Measurements from ENCODE around the gene CTAGE4.
"Not testable (repeated sequence)": the region's sequence is repeated elsewhere in the genome, so short reads cannot be mapped to it uniquely, and the experiment has no call there.

DNA sequence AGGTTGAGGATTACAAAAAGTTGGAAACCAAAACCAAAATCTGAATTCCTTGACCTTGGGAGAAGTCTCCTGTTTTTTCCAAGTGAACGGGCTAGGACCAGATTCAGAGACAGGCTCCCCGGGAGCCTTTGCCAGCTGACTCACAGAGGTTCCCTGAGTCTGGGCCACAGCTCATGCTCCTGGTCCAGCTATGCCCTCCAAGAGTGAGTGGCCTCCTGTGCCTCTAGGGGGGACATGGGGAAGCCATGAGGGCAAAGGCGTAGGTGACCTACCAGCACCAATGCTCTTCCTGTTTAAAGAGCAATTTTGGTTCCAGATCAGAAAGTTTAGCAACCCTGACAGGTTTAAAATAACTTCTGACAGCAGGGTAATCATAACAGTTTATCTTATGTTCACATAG is 45.5 kb downstream of the CTAGE4 start:
- not testable (repeated sequence) for TF ChIP-seq CREB1 (IDR thresholded peaks at IDR 0.05); CREB1 (CRISPR knock-in tag; IDR thresholded peaks at IDR 0.05); ZNF607 (CRISPR knock-in tag; IDR thresholded peaks at IDR 0.05; ENCODE audit: borderline replicate concordance); ZFP1 (CRISPR knock-in tag; IDR thresholded peaks at IDR 0.05); EZH2 (conservative IDR thresholded peaks at IDR 0.05; ENCODE audit: low read depth, low read length)
- TF ChIP-seq, protein P1, sequence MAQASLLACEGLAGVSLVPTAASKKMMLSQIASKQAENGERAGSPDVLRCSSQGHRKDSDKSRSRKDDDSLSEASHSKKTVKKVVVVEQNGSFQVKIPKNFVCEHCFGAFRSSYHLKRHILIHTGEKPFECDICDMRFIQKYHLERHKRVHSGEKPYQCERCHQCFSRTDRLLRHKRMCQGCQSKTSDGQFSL (CRISPR knock-in tag; IDR thresholded peaks at IDR 0.05) = not testable (repeated sequence)
- TF ChIP-seq, protein P2, sequence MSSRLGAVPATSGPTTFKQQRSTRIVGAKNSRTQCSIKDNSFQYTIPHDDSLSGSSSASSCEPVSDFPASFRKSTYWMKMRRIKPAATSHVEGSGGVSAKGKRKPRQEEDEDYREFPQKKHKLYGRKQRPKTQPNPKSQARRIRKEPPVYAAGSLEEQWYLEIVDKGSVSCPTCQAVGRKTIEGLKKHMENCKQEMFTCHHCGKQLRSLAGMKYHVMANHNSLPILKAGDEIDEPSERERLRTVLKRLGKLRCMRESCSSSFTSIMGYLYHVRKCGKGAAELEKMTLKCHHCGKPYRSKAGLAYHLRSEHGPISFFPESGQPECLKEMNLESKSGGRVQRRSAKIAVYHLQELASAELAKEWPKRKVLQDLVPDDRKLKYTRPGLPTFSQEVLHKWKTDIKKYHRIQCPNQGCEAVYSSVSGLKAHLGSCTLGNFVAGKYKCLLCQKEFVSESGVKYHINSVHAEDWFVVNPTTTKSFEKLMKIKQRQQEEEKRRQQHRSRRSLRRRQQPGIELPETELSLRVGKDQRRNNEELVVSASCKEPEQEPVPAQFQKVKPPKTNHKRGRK (CRISPR knock-in tag; IDR thresholded peaks at IDR 0.05) = not testable (repeated sequence)

Data from HepG2 (cell line).